ENCODE data around the gene BBS4. TPM values are rescaled to one million over a fixed set of nuclear protein-coding genes. Genes with fewer than 3 reads are reported as not detected.
"Not testable (repeated sequence)": the region's sequence is repeated elsewhere in the genome, so short reads cannot be mapped to it uniquely, and the experiment has no call there.

The BBS4 gene, protein sequence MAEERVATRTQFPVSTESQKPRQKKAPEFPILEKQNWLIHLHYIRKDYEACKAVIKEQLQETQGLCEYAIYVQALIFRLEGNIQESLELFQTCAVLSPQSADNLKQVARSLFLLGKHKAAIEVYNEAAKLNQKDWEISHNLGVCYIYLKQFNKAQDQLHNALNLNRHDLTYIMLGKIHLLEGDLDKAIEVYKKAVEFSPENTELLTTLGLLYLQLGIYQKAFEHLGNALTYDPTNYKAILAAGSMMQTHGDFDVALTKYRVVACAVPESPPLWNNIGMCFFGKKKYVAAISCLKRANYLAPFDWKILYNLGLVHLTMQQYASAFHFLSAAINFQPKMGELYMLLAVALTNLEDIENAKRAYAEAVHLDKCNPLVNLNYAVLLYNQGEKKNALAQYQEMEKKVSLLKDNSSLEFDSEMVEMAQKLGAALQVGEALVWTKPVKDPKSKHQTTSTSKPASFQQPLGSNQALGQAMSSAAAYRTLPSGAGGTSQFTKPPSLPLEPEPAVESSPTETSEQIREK
- 9.2 TPM for polyA plus RNA-seq

DNA sequence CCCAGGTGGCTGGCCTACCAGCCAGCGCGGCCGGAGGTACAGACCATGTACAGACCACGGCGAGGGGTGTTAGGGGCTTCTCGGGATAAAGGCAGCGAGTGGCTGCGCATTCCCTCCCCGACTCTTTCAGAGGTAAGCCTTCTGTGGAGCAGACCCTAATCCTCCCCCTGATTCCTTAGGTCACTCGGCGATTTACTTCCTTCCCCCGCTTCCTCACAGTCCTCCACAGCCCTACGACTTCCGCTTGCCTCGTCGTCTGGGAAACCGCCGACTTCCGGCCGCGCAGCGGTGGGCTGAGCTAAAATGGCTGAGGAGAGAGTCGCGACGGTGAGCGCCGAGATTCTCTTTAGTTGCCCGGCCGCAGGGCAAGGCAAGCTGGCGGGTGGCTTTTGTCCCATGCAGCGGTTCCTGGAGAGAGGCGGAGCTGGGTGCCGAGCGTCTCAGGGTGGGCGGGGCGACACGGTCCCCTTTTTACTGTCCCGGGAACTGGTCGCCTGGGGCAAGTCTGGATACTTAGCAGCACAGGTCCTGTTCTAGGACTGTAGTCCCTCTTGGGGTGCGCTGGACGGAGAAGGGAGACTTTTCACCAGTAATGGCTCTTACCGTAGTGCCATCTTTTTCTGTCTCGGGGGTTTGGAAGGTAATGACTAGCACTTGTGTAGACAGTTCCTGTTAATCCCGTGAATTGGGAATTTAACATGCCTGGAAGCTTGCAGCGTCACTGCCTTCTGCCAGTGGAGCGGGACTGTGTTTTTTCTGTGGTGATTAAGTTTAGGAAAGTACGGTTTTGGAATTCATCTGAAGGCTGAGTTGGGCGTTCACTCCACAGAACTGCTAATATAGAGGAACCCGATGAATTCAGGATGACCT is at the start of gene BBS4, which contains the start of gene HIGD2B:
Gene BBS4 (plus strand): TSS at position 283 of the 870 bp plus-strand sequence. CDS start 21 bp downstream, at position 304.
Gene HIGD2B (minus strand): TSS at position 258 of the 870 bp plus-strand sequence. CDS start 9,808 bp downstream, outside the sequence.
- no peaks in the 10 kb centered on the region for H3K27me3 Mint-ChIP-seq
- no peaks in the 10 kb centered on the region for H3K36me3 Mint-ChIP-seq
- H3K27ac Mint-ChIP-seq: peak within 1 kb of the TSS; percentile 96 to 97 (median 96)
- peak within 1 kb of the TSS; percentile 97 to 99 (median 99) for H3K4me3 Mint-ChIP-seq
- H3K9me3 Mint-ChIP-seq: no peaks in the 10 kb centered on the region
- peaks cover 10 to 23% (median 18%) of the 10 kb centered on the region in 3 donors for H3K4me1 Mint-ChIP-seq

DNA sequence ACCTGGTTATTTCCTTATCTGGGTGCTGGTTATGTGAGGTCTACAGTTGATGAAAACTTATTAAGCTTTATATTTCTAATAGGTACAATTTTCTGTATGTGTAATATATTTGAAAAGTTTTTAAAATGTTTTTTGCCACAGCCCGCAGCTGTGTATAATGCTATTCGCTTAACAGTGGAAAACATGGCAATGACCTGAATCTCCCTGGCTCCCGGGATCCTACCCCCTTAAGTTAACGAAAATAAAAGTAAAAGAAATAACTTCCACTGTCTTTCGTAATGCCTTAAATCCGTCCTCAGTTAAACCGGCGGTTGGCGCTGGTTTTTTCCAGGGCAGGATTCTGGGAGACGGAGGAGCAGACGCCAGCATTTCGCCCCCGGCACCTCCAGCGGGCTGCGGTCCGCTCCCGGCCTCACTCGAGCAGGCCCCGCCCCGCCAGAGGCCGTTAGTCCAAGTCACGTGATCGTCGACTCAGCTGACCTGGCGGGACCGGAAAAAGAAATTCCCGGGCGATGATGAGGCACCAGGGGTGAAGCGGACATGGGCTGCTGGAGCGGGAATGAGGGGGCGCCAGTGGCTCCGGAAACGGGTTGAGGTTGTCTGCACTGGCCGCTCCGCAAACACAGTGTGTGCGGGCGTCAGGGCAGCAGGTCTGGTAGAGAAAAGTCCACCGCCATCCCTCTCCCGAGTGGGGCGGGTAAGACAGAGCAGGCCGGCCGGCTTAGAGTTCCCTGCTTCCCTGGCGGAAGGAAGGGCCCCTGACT is 49.3 kb upstream of the BBS4 start:
- H3K36me3 Mint-ChIP-seq, H3K4me1 Mint-ChIP-seq, H3K27ac Mint-ChIP-seq, H3K9me3 Mint-ChIP-seq, H3K27me3 Mint-ChIP-seq: not testable (repeated sequence)
- peak overlapping the region in 1 of 4 donors; percentile 68 for H3K4me3 Mint-ChIP-seq

DNA sequence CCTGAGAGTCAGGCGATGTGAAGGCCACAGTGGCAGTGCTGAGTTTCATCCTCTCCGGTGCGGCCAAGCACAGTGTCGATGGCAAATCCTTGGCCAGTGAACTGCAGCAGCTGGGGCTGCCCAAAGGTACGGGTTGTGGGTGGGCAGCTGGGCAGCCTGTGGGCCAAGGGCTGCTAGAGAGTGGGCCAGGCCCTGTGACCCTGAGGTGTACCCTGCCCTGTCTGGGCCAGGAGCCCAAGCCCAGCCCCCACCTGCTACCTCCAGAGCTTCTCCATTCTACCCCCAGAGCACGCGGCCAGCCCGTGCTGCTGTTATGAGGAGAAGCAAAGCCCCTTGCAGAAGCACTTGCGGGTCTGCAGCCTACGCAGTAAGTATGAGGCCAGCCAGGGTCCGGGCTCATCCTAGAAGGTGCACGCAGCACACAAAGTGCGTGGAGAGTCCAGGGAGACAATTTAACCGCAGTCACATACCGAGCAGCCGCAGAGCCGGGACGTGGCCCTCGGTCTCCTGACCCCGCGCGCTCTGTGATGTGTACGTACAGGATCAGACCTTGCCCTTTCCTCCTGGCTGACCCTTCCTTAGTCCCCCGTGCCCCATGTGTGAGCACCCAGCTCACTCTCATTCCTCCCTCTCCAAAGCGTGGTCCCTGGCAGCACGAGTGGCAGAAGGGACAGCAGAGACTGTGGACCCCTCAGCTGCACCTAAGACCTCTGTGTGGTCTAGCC is 46.1 kb upstream of the BBS4 start:
- not testable (repeated sequence) for H3K4me3 Mint-ChIP-seq, H3K27ac Mint-ChIP-seq, H3K36me3 Mint-ChIP-seq, H3K4me1 Mint-ChIP-seq, H3K27me3 Mint-ChIP-seq, H3K9me3 Mint-ChIP-seq

DNA sequence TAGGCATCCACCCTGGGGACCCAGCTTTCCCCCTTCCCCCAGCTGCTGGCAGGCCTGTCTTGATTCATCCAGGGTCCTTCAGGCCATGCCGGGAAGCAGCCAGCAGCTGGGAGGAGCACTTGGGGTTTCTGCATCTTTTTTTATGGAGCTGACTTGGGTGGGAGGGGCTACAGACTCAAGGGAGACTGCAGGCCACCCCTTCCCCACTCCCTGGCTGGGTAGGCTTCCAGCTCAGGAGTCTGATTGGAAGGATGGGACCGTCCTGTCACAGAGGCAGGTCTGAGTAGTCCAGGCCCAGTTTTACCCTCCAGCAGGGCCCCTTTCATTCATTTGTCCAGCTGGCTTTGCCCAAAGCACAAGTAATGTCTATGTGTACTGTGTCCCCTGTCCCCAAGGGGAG is 43.7 kb upstream of the BBS4 start:
- H3K27me3 Mint-ChIP-seq, H3K9me3 Mint-ChIP-seq, H3K4me3 Mint-ChIP-seq, H3K36me3 Mint-ChIP-seq, H3K27ac Mint-ChIP-seq, H3K4me1 Mint-ChIP-seq: not testable (repeated sequence)

DNA sequence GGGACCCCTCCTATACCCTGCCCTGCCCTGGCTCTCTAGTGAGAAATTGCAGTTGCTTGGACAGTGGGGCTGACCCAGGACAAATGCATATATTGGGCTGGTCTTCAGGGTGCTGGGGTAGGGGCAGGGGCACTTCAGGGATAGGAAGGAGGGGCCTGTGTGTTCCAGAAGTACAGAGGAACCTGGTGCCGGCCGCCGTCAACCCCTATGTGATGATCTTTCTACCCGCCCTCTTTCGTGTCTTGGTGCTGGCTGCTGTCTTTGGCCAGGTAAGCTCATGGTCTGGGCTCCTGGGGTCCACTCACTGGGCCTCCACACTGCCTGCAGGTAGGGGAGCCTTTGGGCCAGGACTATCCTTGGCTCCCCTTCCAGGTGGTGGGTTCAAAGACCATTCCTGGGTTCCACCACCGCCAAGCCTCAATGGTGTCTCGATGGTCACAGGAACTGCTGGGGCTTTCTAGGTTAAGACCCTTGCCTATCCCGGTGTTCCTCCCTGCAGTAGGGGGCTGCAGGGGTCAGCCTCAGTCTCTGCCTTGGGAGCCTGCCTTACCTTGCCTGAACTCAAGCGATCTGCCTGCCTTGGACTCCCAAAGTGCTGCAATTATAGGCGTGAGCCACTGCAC is 37.3 kb upstream of the BBS4 start:
- H3K27me3 Mint-ChIP-seq, H3K4me3 Mint-ChIP-seq, H3K36me3 Mint-ChIP-seq, H3K9me3 Mint-ChIP-seq, H3K27ac Mint-ChIP-seq, H3K4me1 Mint-ChIP-seq: not testable (repeated sequence)

DNA sequence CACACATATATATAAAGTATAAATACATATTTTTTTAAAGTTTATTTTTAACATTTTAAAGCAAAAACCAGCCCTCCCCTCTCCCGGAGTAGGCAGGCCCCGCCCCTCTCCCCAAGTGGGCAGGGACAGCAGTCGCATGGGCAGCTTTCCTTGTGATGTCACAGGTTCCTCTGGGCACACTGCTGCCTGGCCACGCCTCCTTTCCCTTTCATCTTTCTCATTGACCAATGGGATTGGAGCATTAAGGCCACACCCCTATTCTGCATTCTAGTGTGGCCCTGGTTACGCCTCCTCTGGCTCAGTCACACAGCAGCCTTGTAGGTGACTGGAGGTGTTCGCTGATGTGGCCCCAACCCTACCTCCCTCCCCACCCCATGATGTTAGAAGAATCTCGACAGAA is 31.6 kb upstream of the BBS4 start, which contains the start of gene GOLGA6B:
Gene GOLGA6B (plus strand): TSS at position 301 of the 400 bp plus-strand sequence. CDS start 41 bp downstream, at position 342.
- H3K9me3 Mint-ChIP-seq, H3K27ac Mint-ChIP-seq, H3K36me3 Mint-ChIP-seq, H3K4me1 Mint-ChIP-seq, H3K27me3 Mint-ChIP-seq, H3K4me3 Mint-ChIP-seq: not testable (repeated sequence)

DNA sequence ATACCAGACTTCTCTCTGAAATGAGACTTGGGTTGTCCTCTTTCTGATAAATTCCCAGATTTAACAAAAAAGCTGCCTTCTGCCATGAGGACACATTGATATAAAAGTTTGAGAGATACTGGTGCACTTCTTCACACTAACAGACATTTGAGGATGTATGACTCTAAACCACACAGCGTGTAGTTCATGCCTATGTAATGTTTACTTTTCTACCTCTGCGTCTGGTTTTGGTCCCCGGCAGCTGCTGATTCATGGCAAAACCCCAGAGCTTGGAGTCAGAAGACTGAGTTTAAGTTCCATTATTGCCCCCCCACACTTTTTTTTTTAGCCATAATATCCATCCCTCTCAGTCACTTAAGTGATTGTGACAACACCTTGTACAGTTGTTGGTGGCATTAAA is 30.0 kb upstream of the BBS4 start:
- H3K4me3 Mint-ChIP-seq, H3K4me1 Mint-ChIP-seq, H3K27ac Mint-ChIP-seq: not testable (repeated sequence)

DNA sequence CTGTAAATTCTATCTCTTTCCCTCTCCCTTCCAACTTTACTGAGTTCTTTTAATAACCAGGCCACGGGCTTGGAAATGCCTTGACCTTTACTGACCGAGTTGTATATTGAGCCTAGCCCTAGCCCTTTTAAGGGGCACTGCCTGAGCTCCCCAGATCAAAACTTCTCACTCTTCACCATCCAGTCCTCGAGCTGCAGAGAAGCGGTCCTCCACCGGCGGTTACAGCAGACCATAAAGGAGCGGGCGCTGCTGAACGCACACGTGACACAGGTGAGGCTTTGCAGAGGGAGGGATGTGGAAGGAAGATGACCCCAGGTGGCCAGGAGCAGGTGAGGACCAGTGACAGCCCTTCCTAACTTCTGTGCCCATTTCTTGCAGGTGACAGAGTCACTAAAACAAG is 24.9 kb upstream of the BBS4 start:
- not testable (repeated sequence) for H3K27ac Mint-ChIP-seq, H3K9me3 Mint-ChIP-seq, H3K4me1 Mint-ChIP-seq, H3K4me3 Mint-ChIP-seq, H3K36me3 Mint-ChIP-seq, H3K27me3 Mint-ChIP-seq

More for the DNA sequence above, 30.0 kb upstream of the BBS4 start:
- H3K27me3 Mint-ChIP-seq, H3K36me3 Mint-ChIP-seq, H3K9me3 Mint-ChIP-seq: not testable (repeated sequence)

DNA sequence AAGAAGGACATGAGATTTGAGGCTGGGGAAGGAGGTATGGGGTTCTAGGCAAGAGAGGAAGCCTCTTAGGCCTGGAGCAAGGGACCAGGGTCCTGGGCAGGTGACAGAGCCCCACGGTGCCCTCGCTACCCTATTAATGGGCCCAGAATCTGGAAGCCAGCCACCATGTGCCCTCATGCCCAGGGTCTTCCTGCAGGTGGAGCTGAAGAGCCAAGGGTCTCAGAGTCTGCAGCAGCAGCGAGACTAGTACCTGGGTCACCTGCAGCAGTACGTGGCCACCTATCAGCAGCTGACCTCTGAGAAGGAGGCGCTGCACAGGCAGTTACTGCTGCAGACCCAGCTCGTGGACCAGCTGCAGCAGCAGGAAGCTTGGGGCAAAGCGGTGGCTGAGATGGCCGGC is 22.1 kb upstream of the BBS4 start:
- H3K27me3 Mint-ChIP-seq, H3K9me3 Mint-ChIP-seq, H3K36me3 Mint-ChIP-seq, H3K4me3 Mint-ChIP-seq, H3K4me1 Mint-ChIP-seq, H3K27ac Mint-ChIP-seq: not testable (repeated sequence)

DNA sequence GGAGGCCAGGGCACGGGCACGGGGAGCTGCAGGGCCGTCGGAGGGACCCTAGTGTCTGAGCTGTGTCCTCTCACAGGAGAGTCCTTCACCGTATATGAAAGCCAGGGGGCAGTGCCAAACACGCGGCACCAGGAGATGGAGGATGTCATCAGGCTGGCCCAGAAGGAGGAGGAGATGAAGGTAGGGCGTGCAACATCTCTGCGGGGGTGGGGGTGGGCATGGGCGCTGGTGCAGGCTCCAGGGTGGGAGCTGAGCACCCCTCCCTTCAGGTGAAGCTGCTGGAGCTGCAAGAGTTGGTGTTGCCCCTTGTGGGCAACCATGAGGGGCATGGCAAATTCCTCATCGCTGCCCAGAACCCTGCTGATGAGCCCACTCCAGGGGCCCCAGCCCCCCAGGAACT is 20.3 kb upstream of the BBS4 start:
- not testable (repeated sequence) for H3K4me1 Mint-ChIP-seq, H3K4me3 Mint-ChIP-seq, H3K9me3 Mint-ChIP-seq, H3K27me3 Mint-ChIP-seq, H3K27ac Mint-ChIP-seq, H3K36me3 Mint-ChIP-seq

DNA sequence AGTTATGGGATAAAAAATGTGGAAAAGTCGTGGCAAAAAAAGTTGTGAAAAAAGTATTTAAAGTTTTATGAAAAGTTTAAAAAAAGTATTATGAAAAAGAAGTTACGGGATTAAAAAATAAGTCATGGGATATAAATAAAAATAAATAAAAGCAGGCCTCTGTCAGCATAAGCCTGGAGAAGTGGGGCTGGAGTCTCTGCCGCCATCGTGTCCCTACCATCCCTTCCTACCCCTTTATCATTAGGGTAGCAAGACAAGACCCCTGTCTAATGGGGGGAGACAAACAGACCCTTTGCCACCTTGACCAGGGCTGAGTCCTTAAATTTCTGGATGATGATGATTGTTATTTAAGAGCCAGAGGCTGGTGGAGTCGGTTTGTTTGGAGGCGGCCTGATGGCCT is 16.2 kb upstream of the BBS4 start:
- not testable (repeated sequence) for H3K27me3 Mint-ChIP-seq, H3K36me3 Mint-ChIP-seq, H3K4me1 Mint-ChIP-seq, H3K9me3 Mint-ChIP-seq, H3K27ac Mint-ChIP-seq, H3K4me3 Mint-ChIP-seq

DNA sequence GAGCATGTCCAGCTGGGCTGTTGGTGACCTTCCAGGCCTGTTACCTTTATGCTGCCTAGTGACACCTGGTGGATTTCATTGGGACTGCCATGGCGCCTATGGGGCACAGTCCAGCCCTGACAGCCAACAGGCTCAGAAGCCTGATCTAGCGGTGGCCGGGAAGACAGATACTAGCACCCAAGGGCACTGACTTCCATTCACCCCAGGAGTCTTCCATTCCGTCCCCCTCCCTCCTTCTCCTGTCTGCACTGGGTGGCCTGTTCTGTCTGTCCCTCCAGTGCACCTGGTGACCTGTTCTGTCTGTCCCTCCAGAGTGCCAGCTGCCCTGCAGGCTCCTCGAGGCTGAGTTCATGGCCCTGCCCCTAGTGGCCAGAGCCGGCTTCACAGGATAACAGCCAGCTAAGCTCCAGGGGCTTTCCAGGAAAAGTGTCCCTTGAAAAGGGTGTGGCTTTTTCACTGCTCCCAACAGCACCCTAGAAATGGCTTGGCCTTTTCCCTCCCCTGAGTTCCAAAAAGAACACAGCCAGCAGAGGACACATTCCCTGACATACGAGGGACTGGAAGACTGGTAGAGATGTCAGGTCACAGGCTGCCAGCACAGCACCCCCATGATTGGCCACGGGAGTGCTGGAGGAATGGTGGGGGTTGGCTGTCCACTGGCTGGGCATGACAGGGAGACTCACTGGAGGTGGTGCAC is 15.2 kb upstream of the BBS4 start:
- Mint-ChIP-seq H3K27ac (peak overlapping the region in 1 of 3 donors; percentile 80), H3K4me3 (peak overlapping the region in 3 of 4 donors; percentile 77 to 96 (median 94))
- not testable (repeated sequence) for H3K27me3 Mint-ChIP-seq, H3K36me3 Mint-ChIP-seq, H3K4me1 Mint-ChIP-seq, H3K9me3 Mint-ChIP-seq

DNA sequence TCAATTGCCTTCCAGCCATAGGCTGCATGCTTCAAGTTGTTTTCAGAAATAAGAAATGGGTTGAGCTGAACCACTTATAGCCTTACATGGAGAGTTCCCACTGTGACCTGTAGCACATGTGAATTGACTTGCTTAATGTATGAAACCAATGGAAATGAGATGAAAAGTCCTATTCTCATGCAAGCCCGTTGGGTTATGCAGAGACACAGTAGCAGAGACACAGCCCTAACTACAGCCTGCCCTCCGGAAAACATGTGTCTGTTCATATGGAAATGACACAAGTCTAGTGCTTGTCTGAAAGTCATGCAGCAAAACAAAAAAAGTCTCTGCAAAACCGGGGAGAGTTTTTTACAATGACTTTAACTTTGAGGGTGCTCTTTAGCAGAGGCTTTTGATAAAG is 14.5 kb upstream of the BBS4 start:
- H3K9me3 Mint-ChIP-seq: no peaks in the 10 kb centered on the region
- H3K4me1 Mint-ChIP-seq: peaks cover 0 to 6% (median 6%) of the 10 kb centered on the region in 3 donors
- peak overlapping the region in 1 of 4 donors; percentile 17 for H3K4me3 Mint-ChIP-seq
- no peaks in the 10 kb centered on the region for H3K36me3 Mint-ChIP-seq
- H3K27me3 Mint-ChIP-seq: peaks cover 6% of the 10 kb centered on the region
- no peak overlapping the region for H3K27ac Mint-ChIP-seq
